ENCODE measurements around the gene EPHA10.
A peak's percentile ranks its signal among the peaks of the same experiment; 100 is the strongest.
"Not testable (repeated sequence)": the region's sequence is repeated elsewhere in the genome, so short reads cannot be mapped to it uniquely, and the experiment has no call there.

Gene EPHA10

DNA sequence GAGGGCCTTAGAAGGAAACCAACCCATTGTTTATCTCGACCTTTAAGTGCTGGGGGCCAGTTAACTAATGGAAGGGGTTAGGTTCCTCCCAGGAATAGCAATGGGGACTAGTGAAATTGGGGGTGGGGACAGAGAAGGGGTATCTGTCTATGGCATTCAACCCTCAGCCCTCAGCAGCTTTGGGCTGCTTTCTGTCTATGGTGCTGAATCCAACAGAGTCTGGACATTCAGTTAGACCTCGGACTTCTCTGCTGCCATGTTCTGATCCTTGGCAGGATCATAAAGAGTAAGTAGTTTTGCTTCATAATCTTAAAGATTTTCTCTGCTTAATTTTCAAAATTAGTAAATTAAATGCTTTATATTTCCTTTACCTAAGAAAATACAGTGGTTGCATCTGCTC is 2.6 kb upstream of the EPHA10 start:
- no peak for DNase-seq

DNA sequence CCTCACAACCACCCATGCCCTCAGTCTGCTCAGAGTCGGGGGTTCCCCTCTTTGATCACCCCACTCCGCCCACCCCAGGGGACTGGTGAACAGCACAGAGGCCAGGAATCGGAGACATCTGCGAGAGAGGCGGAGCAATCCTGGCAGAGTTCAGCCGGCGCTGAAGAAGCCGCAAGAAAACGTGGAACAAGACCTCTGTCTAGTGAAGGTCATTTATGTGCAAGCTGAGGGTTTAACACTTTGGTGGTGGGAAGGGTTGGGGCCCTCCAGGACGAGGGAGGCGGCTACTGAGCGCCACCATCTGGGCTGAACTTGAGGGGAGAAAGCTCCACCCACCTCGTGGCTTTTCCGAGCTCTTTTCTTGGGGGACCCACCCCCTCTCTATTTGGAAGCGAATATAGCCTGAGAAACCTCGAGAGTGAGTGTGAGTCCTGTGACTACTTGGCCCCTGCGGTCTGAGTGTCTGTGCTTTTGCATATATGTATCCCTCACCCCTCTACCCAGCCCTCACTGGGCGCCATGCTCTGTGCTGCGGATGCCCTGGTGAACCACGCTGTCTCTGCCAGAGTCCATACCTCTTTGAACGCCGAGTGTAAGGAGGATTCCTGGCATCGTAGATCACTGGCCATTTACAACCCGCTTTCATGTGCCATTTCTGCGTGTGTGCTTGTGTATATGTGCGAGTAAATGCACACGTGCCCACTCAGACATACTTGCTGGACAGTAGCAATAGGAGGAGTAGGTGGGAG is 1.2 kb upstream of the EPHA10 start:
- no peak for DNase-seq

DNA sequence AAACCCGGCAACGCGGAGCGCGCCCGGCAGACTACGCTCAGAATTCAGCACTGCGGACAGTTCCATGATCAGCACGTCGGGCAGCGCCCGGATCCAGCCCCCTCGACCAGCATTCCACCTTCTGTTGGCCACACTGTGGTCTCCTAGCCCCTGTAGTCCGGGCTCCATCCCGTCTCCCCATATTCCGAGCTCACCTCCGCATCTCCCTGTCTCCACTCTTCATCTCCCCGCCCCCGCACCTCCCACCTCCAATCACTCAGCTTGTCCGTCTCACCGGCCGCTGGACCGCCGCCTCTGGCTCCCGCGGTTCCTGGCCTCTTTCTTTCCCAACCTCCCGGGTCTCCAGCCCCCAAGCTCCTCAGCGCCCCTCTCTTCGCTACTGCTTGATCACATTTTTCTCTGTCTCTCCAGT is 500 bp downstream of the EPHA10 start:
- DNase-seq = no peak

DNA sequence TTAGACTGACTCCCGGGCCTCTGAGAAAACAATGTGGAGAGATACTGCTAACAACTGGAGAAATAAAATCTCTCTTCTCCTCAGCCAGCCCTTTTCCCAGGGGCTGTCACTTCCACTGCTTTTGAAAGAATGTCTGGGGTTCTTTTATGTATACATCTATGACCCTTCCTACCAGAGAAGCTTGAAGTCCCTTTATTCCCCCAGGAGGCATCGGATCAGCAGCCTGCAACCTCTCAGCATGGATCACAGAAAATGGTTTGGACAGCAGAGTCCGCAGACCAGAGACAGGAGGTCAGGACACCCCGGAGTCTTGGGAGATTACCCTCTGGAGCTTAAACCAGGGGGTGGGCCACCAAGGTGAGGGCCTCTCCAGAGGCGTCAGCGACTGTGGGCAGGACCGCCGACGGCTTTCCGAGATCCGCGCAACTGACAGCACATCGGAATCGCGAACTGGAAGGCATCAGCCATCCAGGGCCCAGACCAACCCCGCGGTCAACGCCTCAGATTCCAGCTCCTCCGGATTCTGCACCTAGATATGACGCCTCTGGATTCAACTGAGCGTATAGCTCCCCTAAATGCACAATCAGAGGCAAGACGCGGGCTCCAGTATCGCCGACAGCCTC is 1.0 kb downstream of the EPHA10 start:
- no peak for DNase-seq

DNA sequence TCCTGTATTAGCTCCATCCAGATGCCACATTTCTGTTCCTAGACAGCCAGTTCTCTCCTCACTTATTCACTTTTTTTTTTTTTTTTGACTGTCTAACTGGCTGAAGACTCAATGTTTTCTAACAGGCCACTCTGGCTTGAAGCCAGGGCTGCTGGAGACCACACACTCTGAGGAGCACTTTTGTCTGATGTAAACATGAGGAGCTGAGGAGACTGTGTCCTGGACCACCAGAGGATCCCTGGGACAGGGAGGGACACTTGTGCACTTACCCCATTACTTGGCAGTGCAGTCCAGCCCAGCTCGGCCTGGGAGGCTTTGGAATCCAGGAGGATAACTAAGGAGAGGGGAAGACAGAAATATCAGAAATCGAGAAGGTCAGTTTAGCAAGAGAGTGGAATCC is 2.4 kb downstream of the EPHA10 start:
- no peak for DNase-seq

DNA sequence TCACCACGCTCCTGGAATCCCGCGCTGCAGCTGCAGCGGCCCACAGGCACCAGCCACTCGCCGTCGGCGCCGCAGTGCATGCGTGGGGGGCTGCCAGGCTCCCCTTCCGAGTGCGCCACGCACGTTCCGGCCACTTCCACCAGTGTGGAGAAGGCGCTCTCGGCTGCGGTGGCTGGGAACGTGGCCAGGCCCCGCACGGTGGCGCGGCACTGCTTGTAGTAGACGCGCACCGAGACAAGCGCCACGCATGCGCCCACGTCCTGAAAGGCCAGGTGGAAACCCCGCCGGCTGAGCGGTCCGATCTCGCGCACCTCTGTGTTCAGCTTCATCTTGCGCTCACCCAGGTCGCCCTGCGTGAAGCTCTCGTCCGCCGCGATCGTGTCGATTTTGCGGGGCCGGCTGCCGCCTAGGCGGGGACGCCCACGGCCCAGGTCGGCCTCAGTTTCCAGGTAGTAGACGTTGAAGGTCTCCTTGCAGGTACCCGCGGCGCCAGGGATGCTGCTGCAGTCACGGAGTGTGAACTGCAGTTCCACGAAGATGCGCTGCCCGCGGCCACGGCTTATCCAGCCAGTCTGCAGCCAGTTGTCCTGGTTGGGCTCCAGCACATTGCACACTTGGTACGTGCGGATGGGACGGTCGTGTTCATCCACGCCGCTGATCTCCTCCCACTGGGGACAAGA is 3.4 kb downstream of the EPHA10 start:
- DNase-seq = no peak

DNA sequence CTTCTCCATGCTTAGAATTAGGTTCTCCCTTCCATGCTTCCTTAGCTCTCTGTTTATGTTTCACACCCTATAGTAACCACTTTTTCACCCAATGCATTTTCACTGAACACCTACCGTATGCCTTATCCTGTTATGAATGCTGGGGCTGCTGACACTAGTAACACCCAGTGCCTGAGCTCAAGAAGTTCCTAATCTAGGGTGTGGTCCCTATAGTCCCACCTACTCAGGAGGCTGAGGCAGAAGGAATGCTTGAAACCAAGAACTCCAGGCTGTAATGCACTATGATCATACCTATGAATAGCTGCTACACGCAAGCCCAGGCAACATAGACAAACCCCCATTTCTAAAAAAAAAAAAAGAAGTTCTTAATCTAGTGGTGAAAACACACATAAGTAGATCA is 5.5 kb downstream of the EPHA10 start:
- DNase-seq = no peak

DNA sequence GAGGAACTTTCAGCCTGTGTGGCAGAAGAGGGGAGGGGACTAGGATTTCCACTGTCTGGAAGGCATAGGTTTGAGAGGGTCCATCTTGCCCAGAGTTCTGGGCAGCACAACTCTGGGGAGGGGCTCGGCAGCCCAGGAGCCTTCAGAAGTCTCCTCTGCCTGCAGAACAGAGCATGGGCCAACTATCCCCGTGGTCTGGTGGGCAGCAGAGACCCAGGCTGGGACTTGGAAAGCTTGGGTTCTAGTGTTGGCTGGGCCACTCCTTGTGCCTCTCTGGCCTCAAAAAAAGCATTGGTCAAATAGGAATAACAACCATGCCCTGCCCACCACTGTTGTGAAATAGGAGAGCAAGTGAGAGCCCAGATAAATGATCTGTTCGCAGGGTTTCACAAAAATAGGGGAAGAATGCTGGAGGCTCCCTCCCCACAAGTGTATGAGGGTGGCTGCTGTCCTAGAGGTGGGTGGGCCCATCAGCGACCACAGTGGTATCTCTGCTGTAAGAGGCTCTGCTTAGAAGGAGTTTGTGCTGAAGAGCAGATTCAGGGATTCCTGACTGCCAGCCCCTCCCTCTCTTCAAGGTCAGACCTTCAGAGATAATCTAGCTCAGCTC is 8.9 kb downstream of the EPHA10 start:
- no peak for DNase-seq

DNA sequence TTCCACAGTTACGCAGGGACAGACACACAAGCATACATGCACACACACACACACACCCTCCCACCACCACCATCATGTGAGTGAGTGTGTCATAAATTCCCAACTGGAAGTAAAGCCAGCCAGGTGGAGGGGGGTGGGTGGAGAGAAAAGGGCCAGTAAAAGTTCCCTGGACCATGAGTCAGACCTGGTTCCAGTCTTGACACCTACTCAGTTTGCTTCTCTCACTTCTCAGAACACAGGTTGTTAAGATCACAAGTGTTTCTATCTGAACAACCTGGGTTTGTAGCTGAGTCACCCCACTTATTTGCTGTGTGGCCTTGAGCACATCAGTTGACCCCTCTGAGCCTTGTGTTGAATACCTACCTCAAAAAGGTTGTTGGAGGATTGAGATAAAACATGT is 9.6 kb downstream of the EPHA10 start:
- no peak for DNase-seq

DNA sequence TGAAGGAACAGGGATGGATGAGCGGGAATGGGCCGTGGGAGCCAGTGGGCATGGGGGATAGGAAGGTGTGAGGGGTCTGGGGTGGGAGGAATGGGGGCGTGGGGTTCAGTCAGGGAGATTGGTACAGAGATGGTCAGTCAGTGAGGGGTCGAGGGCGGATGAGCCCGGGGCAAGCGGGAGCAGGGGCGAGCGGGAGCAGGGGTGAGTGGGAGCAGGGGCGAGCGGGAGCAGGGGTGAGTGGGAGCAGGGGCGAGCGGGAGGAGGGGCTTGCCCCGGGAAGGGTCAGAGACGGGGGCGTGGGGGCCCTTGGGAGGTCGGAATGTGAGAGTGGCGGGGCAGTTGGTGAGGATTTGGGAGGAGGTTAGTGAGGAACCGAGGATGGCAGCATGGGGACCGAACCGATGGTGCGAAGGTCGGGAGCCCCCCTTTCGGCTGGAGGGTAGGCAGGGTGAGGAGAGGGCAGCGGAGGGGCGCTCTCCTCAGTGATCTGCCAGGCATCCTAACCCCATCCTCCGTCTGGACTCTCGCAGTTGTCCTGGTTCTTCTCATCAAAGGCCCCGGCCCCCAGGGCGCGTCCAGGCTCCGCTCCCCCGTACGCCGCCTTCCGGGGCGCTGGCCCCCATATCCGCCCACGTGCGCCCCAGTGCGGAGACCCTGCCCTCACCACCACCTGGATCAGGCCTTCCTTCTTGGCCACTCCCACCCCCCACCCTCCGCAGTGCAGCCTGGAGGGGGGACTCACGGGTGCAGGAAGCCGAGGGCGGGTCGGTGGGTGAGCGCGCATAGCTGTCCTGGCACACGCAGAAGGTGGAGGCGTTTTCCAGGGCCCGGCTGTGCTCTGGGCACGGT is 11.2 kb downstream of the EPHA10 start:
- no peak for DNase-seq

DNA sequence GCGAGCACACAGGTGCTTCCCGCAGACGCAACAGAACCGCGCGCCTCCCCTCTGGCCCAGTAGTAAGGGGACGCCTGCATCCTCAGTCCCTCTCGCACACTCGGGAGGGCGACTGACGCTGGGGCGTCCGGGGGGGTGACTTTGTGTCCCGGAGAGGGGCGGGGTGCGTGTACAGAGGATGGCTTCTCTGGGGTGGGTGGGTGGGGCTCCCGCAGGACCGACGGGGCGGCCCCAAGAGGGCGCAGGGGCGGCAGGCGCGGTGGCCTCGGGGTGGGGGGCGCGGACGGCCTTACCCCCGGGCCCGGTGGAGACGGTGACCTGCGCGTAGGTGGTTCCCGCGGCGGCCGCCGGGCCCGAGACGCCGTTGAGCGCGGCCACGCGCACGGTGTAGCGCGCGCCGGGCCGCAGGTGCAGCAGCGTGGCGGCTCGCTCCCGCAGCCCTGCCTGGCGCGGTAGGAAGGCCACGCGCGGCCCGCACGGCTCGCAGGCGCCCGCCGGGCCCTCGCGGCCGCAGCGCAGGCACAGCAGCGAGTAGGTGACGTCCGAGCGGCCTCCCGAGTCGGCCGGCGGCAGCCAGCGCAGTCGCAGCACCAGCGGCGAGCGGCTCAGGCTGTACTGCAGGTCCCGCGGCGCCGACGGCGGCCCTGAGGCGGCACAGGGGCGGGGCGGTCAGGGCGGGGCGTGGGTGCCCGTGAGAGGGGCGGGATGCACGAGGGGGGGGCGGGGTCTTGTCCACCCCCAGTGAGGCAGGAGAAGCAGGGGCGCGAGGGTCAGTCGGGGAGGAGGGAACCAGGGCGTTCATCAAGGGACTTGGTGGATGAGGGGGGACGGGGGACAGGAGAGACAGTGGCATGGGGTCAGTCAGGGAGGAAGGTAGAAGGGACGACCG is 12.1 kb downstream of the EPHA10 start:
- DNase-seq = peak; percentile 41

DNA sequence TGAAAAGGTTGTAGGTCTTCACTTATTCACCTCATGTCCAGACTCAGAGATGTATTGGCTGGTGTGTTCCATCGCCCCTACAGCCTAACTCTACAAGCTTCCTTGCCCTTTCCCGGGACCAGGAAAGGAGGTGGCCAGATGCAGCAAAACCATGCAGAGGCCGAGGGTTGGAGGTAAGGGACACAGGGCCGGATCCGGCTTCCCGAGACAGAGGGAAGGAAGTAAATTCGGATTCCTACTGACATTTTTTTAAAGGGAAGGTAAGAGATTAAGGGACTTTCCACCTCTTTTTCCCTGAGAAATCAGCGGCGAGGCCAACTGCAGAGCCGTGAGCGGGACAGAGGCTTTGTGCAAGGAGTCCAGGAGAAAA is 12.7 kb downstream of the EPHA10 start:
- no peak for DNase-seq

DNA sequence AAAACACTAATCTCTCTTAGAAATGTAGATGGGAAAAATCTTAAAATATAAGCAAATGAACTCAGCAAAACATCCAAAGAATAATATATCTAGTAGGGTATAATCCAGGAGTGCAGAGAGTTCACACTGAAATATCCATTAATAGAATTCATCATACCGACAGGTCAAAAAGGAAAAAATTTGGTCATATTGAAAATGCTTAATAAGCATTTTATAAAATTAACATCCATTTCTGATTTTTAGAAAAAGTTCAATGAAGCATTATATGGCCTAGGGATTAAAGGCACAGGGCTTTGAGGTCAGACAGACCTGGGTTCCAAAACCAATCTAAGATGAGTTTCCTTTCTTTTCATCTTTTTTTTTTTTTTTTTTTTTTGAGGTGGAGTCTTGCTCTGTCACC is 16.4 kb downstream of the EPHA10 start:
- DNase-seq = no peak

DNA sequence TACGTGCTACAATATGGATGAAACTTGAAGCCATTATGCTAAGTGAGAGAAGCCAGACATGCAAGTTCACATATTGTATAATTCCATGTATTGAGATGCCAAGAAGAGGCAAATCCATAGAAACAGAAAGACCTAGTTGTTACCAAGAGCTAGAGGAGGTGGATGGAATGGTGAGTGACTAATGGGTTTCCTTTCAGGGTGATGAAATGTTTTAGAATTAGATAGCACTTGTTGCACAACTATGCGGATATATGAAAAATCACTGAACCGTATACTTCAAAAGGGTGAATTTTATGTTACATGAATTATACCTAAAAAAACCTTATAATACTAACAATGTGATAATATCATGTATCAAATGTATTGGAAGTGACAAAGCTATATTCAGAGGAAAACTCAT is 18.1 kb downstream of the EPHA10 start:
- no peak for DNase-seq

DNA sequence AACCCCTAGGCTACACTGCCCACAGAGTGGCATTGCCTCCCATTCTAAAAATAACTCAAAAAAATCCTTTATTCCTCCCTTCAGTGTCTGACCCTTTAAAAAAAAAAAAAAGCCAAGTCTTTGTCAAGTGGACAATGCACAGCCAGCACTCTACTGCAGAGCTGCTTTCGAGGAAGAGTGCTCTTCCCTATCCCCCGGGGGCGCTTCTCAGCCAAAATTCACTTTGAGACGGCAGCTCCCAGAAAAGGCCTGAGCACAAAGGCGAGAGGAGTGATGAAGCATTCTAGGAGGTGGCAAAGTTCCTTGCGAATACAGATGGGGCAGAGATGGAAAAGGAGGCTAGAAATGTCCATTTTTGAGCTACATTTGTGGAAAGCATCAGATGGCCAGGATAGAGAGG is 23.3 kb downstream of the EPHA10 start:
- DNase-seq = peak; percentile 13

DNA sequence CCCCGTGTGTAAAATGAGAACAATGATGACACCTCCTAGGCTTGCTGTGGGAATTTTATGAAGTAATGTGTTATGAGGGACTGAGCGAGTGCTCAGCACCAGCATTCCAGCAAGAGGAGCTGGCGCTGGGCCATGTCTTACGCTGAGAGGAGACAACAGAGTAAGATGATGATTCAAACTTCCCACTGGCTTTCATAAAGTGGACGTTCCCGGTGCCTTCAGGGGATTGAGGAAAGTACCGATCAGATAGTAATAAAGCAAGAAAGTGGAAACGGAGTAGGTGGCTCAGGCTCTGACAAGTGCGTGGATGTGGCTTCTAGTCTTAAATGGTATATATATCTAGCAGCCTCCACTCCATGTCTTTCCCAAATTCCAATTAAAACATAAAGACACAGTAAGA is 23.8 kb downstream of the EPHA10 start:
- DNase-seq = no peak

DNA sequence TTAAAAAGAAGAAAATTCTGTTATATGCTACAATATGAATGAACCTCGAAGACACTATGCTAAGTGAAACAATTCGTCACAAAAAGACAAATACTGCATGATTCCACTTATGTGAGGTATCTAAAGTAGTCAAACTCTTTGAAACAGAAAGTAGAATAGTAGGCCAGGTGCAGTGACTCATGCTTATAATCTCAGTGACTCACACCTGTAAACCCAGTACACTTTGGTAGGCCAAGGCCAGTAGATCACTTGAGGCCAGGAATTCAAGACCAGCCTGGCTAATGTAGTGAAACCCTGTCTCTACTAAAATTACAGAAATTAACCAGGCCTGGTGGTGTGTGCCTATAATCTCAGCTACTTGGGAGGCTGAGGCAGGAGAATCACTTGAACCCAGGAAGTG is 25.7 kb downstream of the EPHA10 start:
- no peak for DNase-seq

DNA sequence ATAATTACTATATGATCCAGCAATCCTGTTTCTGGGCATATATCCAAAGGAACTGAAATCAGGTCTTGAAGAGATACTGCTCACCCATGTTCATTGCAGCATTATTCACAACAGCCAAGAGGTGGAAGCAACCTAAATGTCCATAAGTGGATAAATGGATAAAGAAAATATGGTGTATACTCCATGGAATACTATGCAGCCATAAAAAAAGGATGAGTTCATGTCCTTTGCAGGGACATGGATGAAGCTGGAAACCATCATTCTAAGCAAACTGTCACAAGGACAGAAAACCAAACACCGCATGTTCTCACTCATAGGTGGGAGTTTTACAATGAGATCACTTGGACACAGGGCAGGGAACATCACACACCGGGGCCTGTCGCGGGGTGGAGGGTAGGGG is 26.3 kb downstream of the EPHA10 start:
- not testable (repeated sequence) for DNase-seq

DNA sequence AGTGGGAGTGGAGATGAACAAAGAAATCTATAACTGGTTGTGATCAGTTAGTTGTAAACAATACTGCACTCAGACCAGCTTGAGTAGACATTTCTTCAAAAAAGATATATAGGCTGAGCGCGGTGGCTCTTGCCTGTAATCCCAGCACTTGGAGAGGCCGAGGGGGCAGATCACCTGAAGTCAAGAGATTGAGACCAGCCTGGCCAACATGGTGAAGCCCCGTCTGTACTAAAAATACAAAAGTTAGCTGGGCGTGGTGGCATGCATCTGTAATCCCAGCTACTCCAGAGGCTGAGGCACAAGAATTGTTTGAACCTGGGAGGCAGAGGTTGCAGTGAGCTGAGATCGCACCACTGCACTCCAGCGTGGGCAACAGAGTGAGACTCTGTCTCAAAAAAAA is 26.9 kb downstream of the EPHA10 start:
- DNase-seq = not testable (repeated sequence)

DNA sequence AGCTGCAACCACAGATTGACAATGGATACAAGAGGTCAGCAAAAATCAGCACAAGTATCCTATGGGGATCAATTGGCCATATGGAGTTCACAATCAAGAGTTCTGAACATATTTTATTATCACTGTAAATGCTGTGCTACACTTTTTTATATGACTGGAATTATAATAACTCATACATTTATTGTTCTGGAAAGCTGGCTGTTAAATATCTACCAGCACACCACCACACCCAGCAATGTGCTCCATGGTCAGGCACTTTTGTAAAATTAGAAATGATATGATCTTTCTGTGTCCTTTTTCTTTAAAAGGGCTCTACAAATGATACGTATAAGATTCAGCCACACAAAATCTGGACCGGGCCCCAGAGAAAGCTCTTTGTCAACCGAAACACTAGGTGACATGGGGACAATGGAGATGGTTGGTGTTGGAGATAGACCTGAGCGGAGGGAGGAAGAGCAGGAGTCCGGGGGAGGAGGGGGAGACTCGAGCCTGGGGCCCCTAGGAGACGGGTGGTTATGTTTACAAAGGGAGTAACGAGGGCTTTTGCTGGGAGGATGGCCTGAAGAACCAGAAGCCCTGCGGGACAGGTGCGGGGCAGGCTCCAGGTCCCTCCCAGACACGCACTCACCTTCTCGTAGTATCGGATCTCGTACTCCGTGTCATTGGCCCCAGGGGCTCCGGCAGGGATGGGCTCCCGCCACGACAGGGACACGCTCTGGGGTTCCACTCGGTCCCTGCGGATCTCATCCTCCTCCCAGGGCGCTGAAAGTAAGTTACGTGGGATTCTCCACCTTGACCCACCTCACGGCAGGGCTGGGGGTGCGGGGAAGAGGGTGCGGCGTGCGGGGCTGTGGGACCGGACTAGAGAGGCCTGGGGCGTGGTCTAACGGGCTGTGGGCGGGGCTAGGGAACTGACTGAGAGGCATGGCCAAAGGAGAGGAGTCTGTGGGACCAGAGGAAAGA is 30.0 kb downstream of the EPHA10 start:
- no peak for DNase-seq
